HG03342 (cell line): ENCODE data around the gene NASP.

Experiments
- ATAC-seq: cut with Tn5 transposase; IDR thresholded peaks from one replicate; pipeline ENCODE4 v1.9.1; 2021; ENCODE audit warnings: mild to moderate bottlenecking, moderate library complexity; ENCODE audit not compliant: unreplicated experiment

The NASP gene

DNA sequence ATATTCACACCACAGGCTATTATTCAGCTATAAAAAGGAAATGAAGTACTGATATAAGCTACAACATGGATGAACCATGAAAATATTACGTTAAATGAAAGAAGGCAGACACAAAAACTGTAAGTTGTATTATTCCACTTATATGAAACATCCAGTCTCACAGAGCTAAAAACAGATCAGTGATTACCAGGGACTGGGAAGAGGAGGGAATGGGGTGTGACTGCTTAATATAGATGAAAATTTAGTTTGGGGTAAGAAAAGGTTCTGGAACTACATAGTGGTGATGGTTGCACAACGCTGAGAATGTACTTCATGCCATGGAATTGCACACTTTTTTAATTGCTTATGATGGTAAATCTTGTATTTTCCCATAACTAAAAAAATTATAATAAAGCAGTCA is 83.0 kb downstream of the NASP start:
- no peak for ATAC-seq

DNA sequence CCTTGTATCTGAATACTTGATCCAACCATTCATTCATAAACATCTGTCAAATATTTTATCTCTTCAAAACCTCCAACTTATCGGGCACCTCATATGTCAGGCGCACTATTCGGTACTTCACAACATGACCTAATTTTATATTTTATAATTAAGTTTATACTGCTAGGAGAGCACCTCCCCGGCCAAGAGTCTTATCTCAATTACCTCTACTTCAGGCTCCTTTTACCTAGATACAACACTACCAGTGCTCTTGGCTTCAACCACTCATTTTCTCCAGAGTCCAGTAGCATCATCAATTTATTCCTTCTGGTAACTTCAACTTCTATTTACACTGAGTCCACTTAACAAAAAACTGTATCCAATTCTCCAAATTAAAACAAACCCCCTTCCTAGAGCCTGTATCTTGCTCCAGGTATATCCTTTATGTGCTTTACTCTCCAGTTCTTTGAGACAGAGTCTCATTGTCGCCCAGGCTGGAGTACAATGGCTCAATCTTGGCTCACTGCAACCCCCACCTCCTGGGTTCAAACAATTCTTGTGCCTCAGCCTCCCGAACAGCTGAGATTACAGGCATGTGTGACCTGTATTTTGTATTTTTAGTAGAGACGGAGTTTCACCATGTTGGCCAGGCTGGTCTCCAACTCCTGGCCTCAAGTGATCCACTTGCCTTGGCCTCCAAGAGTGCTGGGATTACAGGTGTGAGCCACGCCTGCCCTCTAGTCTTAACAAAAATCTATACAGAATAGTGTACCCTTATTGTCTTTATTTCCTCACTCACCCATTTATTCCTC is 83.7 kb downstream of the NASP start:
- ATAC-seq = no peak
